ENCODE results near the gene APOL6.
"Not testable (repeated sequence)": the region's sequence is repeated elsewhere in the genome, so short reads cannot be mapped to it uniquely, and the experiment has no call there.

The APOL6 gene

DNA sequence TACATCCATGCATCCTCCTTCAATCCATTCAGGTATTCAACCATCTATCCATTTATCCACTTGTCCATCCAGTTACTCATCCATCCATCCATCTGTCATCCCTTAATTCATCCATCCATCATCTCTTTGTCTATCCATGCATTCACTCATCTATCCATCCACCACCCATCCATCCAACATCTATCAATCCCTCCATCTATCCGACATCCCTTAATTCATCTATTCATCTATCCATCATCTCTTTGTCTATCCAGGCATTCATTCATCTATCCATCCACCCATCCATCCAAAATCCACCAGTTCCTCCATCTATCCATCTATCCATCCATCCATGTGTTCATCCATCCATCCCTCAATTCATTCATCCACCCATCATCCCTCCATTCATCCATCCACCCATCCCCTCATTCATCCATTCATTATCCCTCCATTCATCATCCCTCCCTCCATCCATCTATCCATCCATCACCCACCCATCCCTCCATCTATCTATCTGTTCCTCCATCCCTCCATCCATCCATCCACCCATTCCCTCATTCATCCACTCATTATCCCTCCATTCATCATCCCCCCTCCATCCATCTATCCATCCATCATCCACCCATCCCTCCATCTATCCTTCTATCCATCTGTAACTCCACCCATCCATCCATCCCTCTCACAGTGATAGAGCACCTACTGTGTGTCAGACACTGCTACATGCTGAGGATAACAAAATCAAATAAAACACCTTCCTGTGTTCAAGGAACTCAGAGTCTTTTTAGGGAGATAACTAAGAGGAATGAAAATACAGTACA lies 29.6 kb upstream of the APOL6 start:
- DNase-seq = no peak

GRCh38 chr22:35619336-35620094 lies 28.7 kb upstream of the APOL6 start:
- no peak for DNase-seq

DNA sequence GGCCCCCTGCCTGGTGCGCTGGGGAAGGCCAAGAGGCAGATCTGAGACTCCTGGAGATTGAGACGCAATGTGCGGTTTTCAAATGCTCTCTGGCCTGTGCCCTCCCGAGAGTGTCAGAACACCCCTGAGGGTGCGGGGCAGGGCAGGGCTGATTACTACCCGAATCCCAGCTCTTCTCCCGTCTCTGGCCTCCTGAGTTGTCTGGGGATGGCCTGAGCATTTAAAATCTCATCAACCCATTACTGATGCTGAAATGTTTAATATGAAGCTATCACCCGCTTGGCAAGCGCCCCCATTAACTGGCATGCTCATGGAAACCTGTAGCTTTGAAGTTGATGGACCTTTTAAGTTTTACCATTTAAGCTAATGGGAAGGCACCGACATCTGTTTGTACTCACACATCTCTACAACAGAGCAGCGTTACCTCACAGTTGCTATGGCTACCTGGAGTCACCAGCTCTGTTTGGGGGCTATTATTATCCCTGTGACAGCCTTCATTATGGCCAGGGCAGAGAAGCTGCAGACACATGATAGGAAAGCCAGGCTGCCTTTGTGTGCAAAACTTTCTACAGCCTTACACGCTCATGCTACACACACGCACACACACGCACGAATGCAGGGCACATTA lies 27.5 kb upstream of the APOL6 start:
- DNase-seq = no peak

GRCh38 chr22:35621451-35621850 lies 26.8 kb upstream of the APOL6 start:
- no peak for DNase-seq

DNA sequence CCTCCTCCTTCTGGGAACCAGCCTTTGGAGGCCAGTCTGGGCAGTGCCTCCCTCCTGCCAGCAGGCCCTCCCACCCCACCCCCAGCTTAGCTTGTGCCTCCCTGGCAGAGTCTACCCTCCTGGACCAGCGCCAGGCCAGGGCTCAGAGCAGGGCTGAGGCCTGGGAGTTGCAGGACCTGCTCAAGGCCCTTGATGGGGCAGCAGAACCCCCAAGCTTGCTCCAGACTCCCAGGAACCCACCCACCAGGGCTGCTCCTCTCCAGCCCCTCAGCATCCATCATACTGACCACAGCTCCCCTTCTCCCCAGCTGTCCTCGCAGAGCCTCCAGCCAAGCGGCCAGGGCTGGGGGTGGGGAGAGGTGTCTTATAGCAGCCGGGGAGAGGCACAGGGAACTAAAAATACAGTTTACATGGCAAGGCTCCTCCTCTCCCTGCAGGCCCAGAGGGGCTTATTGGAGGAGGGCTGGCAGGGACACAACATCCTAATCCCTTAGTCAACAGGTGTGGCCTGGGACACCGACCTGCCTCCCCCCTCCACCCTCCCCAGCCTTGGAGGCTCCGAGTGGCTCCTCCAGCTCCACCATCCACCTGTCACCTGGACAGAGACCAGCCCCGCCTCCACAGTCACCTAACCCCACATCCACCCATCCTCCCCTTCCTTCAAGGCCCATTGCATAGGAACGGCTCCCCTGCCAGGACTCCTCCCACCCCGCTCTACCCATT lies 25.9 kb upstream of the APOL6 start:
- peak; percentile 78 for DNase-seq

DNA sequence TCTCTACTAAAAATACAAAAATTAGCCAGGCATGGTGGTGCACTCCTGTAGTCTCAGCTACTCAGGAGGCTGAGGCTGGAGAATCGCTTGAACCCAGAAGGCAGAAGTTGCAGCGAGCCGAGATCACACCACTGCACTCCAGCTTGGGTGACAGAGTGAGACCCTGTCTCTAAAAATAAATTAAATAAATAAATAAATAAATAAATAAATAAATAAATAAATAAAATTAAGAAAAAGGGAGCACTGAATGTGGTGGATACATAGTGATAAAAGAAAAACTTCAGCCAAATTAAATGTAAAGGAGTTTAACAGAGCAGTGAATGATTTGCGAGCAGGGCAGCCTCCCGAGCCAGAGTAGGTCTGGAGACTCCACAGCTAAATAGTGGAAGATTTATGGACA lies 24.4 kb upstream of the APOL6 start:
- not testable (repeated sequence) for DNase-seq

- DNase-seq = no peak
Measured at GRCh38 chr22:35624547-35624946, 23.7 kb upstream of the APOL6 start.

DNA sequence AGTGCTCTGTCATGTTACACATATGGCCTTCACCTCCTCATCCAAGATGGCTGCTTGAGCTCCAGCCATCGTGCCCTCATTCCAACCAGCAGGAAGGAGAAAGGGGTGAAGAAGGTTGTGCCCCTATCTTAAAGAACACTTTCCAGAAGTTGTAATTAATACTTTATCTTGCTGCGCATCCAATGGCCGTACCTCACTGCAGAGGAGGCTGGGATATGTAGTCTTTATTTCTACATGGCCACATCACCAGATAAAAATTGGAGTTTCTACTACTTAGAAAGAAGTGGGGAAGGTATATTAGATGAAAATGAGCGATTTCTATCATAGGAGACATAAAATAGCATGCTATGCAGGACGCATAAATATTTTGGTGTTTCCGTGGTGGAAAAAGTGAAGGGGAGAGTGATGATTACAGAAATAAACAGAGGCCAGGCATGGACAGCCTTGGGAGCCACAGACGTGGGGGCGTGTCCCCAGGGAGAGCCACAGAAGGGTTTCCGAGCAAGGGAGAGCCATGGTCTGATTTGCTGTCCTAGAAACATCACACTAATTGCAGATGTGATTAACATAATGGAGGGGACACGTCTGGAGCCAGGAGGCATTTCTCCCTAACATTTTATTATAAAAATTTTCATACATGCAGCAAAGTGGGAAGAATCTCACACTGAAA lies 22.3 kb upstream of the APOL6 start:
- no peak for DNase-seq

DNA sequence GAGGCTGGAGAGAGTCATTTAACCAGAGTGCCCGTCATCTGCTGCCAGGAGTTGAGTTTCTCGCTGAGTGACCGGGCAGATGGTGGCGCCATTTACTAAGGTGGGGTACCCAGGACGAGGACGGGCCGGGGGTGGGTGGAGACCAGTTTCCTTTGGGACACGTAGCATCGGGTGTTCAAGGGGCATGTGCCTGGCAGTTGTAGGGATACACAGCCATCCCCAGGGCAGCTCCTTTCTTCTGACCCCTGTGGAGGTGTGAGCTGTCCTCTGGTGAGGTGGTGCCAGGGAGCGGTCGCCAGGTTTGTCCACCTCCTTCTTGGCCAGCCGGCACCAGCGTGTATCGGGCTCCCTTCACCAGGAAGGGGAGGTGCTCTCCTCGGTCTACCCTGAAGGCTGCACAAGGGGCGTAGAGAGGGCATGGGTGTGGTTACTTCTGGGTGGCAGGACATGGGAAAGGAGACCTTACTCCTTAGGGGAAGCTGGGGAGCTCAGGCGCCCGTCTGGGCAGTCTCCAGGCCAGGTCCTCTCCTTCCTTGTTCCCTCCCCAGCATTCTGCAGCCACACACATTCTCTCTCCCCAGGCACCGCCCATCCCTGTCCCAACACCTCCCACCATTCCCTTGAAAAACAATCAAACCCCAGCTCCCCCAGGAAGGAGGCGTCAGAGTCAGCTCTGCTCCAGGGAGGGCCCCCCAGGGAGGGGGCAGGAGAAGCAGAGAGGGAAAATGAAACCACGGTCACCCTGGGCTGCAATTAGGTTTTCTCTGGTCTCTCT lies 20.8 kb upstream of the APOL6 start:
- DNase-seq = peak; percentile 88

DNA sequence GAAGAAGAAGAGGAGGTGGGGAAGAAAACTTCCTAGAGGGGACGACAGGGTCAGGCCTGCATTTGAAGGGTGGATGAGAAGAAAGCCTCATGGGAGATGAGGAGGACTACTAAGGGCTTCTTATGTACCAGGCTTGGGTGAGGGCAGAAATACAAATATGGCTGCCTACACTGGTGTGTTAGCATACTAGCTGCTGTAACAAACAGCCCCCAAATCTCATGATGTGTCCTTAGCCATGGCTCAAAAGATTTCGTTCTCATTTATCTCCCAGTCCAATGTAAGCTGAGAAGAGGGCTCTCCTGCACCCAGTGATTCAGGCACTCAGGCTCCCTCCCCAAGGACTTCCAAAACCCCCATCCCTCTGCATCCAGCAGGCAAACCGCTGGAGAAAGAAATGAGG lies 19.5 kb upstream of the APOL6 start:
- no peak for DNase-seq

GRCh38 chr22:35629406-35630216 lies 18.6 kb upstream of the APOL6 start:
- peak; percentile 84 for DNase-seq

DNA sequence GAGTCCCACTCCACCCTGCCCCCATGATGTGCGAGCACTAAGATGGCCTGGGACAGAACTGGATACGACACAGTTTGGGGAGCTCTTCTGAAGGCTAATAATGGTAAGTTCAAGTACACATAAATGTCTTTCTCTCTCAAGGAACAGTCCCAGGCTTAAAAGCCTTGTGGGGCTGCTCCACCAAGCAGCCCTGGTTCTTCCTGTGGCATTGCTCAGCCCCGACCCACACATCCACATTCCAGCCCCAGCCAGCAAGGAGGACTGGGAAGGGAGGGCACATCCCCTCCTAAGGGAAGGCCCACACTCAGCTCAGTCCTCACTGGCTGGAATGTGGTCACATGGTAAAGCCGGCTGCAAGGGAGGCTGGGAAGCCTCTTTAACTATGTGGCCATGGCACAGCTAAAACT lies 17.9 kb upstream of the APOL6 start:
- no peak for DNase-seq

DNA sequence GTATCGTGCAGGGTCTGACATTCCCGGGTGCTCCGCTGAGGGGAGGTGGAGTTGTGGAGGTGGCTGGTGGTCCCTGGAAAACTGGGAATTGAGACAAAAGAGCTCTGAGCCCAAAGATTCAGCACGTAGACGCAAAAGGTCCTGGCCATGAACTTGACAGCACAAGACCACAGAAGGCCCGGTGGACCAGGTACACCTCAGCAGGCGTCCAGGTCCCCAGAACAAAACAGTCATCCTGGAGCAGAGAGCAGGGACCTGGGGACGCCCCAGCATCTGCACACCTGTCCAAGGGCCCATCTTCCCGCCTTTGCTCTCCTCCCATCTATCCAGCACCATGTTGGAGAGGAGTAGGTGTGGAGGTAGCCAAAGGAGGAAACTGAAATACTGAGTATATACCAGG lies 17.4 kb upstream of the APOL6 start:
- no peak for DNase-seq

DNA sequence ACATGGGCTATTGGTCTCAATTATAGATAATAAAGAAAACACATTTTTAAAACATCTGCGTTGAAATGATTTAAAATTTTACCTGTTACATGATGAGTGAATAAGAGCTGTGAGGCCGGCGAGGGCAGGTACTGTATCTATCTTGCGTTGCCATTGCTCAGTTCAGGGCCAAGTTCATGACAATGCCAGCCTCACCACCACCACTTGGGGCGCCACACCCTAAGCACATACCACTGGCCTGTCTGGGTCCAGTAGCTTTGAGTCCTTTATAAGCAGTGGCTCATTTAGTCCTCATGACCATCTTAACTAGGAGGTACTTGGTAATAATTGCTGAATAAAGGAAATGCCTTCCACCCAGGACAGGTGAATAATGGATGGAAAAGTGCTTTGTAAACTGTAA lies 16.6 kb upstream of the APOL6 start:
- DNase-seq = no peak

GRCh38 chr22:35632935-35633334 lies 15.3 kb upstream of the APOL6 start:
- no peak for DNase-seq

- no peak for DNase-seq
Measured at GRCh38 chr22:35633520-35633919, 14.7 kb upstream of the APOL6 start.

DNA sequence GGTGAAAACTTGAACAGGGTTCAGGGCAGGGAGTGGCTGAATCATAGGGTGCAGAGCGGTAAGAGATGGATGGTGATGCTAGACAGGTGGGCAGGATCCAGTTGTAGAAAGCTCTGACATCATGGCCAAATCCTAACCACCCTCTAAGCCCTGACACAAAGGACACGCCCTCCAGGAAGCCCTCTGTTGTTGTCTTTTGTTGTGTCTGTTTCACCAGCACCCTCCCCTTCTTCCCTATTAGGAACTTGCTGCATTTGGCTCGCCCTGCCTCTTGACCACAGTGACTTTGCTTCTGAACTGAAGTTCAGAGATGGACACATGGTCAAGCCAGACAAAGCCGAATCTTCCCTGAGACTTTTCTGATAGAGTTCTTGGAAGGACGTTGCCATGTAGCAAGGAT lies 14.2 kb upstream of the APOL6 start:
- DNase-seq = no peak

GRCh38 chr22:35634943-35635540 lies 13.2 kb upstream of the APOL6 start:
- DNase-seq = no peak

DNA sequence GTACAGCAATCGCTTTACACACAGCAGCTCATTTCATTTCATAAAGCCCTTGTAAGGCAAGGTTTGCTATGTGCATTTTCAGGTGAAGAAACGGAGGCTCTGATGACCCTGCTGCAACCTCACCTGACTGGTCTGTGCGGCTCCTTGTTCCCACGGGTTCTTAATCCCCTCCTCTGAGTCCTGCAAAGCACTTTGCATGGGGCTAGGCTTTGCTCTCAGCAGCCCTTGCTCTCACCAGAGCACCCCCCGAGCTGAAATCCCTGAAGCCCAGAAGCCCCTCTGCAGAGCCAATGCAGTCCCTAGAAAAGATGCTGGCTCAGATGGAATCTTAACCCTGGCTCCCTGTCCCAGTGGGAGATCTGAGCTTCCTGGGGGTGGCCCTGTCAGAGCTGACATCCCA lies 11.0 kb upstream of the APOL6 start:
- no peak for DNase-seq

- DNase-seq = no peak
Measured at GRCh38 chr22:35638001-35638400, 10.2 kb upstream of the APOL6 start.

GRCh38 chr22:35638410-35638809 lies 9.8 kb upstream of the APOL6 start:
- peak; percentile 92 for DNase-seq

Measured in left hindlimb (tissue), 1 donor.